ENCODE results near the gene PTGFRN.

- TF ChIP-seq CTCF (conservative IDR thresholded peaks at IDR 0.05; ENCODE audit: low read depth, low read length) (no peak), BHLHE40 (IDR thresholded peaks at IDR 0.05; ENCODE audit: low read depth, low read length) (no peak), POLR2A (IDR thresholded peaks at IDR 0.05; ENCODE audit: low read depth, low read length) (no peak), NFE2L2 (IDR thresholded peaks at IDR 0.05; ENCODE audit: low read depth, low read length) (no peak), FOS (IDR thresholded peaks at IDR 0.05; ENCODE audit: low read depth, low read length) (no peak), CEBPB (IDR thresholded peaks at IDR 0.05; ENCODE audit: low read depth, low read length) (no peak), RAD21 (IDR thresholded peaks at IDR 0.05; ENCODE audit: low read length) (no peak), MXI1 (IDR thresholded peaks at IDR 0.05; ENCODE audit: borderline replicate concordance, low read depth, low read length) (no peak), MAFK (IDR thresholded peaks at IDR 0.05; ENCODE audit: low read depth, low read length) (no peak), MAZ (IDR thresholded peaks at IDR 0.05; ENCODE audit: borderline replicate concordance, low read depth, low read length) (no peak), ELK1 (IDR thresholded peaks at IDR 0.05; ENCODE audit: borderline replicate concordance, low read depth, low read length) (no peak), USF2 (IDR thresholded peaks at IDR 0.05; ENCODE audit: low read depth, low read length) (no peak), CHD1 (IDR thresholded peaks at IDR 0.05; ENCODE audit: low read depth, low read length) (no peak)
Observed at GRCh38 chr1:116961606-116962005, 51.9 kb downstream of the PTGFRN start.
